Neural crest cell (in vitro differentiated cells): Measurements from ENCODE around the gene SLC5A12. TPM values are rescaled to one million over a fixed set of nuclear protein-coding genes. Genes with fewer than 3 reads are reported as not detected.

Experiments used
- DNase-seq: peaks from one replicate; pipeline ENCODE4 v3.0.0; 2021; ENCODE audit warnings: low read depth, mixed read lengths, low spot score
- H3K27ac Mint-ChIP-seq: one replicate; pipeline ENCODE4 v1.8.0; 2021; ENCODE audit warnings: mild to moderate bottlenecking, mixed read lengths; ENCODE audit not compliant: unreplicated experiment
- H3K27me3 Mint-ChIP-seq: 2 replicates; pipeline ENCODE4 v1.8.0; 2021; ENCODE audit warnings: low read depth, mild to moderate bottlenecking, mixed read lengths
- H3K36me3 Mint-ChIP-seq: 2 replicates; pipeline ENCODE4 v1.8.0; 2021; ENCODE audit warnings: low read depth, mild to moderate bottlenecking, mixed read lengths
- H3K4me1 Mint-ChIP-seq: 2 replicates; pipeline ENCODE4 v1.8.0; 2021; ENCODE audit warnings: mixed read lengths
- H3K4me3 Mint-ChIP-seq: one replicate; pipeline ENCODE4 v1.8.0; 2021; ENCODE audit warnings: mild to moderate bottlenecking, mixed read lengths
- H3K9me3 Mint-ChIP-seq: 2 replicates; pipeline ENCODE4 v1.8.0; 2021; ENCODE audit warnings: mixed read lengths
- CTCF ChIP-seq: fragments of 200-600 bp; sonication (generic); conservative IDR thresholded peaks from 2 replicates; pipeline ENCODE4 v1.5.0; 2021; ENCODE audit warnings: antibody characterized with exemption, mild to moderate bottlenecking
- total RNA-seq: library from RNA; stranded (reverse); gene quantifications from 2 replicates; pipeline ENCODE4 v1.2.1, GENCODE V29; 2021

The SLC5A12 gene
- total RNA-seq, 1 donor from 2014 or later, result 3.4 TPM

DNA sequence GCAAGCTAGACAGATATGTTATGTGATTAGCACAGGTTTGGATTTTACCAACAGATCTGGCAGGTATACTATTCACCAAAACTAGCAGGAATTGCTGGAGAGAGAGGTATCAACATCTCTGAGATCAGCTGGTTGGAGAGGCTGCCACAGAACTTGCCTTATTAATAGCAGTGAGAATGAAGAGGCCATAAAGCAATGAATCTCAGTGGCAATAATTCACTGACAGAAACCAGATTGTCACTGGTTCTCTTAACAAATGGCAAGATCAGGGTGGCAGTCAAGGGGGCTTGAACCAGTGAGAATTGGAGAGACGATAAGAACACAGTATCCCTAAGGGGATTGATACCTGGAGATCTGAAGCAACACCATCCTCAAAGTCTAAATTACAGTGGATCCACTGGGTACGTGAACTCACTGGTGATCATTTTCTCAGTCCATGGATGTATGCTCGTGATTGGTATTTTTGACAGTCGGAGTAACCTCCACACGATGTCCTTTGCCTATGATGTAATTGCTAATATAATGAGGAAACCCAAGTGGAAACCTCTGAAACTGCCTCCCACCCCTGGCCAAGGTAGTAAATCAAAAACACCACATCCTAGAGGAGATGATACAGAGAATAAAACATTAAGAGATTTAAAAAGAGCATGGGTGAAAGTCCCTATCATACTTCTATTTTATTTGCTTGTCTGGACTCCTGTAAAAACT, 17.7 kb upstream of the SLC5A12 start:
- no peak overlapping the region for H3K4me3 Mint-ChIP-seq
- no peak for DNase-seq
- H3K27me3 Mint-ChIP-seq, result no peaks in the 10 kb centered on the region
- H3K27ac Mint-ChIP-seq, result no peak overlapping the region
- peaks cover 12% of the 10 kb centered on the region for H3K4me1 Mint-ChIP-seq
- peaks cover 7% of the 10 kb centered on the region for H3K9me3 Mint-ChIP-seq
- no peak for TF ChIP-seq CTCF
- H3K36me3 Mint-ChIP-seq, result no peaks in the 10 kb centered on the region

GRCh38 chr11:26734691-26735090, 12.8 kb upstream of the SLC5A12 start:
- no peaks in the 10 kb centered on the region for H3K27me3 Mint-ChIP-seq
- DNase-seq, result no peak
- no peak overlapping the region for H3K4me3 Mint-ChIP-seq
- H3K27ac Mint-ChIP-seq, result no peak overlapping the region
- peaks cover 3% of the 10 kb centered on the region for H3K36me3 Mint-ChIP-seq
- H3K4me1 Mint-ChIP-seq, result no peaks in the 10 kb centered on the region
- H3K9me3 Mint-ChIP-seq, result peaks cover 16% of the 10 kb centered on the region
- TF ChIP-seq CTCF, result no peak

- no peaks in the 10 kb centered on the region for H3K4me1 Mint-ChIP-seq
- peaks cover 14% of the 10 kb centered on the region for H3K9me3 Mint-ChIP-seq
- DNase-seq, result no peak
- TF ChIP-seq CTCF, result no peak
- peaks cover 3% of the 10 kb centered on the region for H3K36me3 Mint-ChIP-seq
- no peaks in the 10 kb centered on the region for H3K27me3 Mint-ChIP-seq
- no peak overlapping the region for H3K4me3 Mint-ChIP-seq
- H3K27ac Mint-ChIP-seq, result no peak overlapping the region
Measured at GRCh38 chr11:26731084-26731456, 9.2 kb upstream of the SLC5A12 start.

GRCh38 chr11:26730414-26731083, 8.7 kb upstream of the SLC5A12 start:
- Mint-ChIP-seq H3K36me3 (peaks cover 3% of the 10 kb centered on the region), H3K27me3 (no peaks in the 10 kb centered on the region), H3K9me3 (peaks cover 11% of the 10 kb centered on the region), H3K4me1 (no peaks in the 10 kb centered on the region), H3K27ac (no peak overlapping the region), H3K4me3 (no peak overlapping the region)
- DNase-seq, result no peak
- no peak for TF ChIP-seq CTCF

- H3K4me3 Mint-ChIP-seq, result no peak overlapping the region
- peaks cover 14% of the 10 kb centered on the region for H3K9me3 Mint-ChIP-seq
Measured at GRCh38 chr11:26729284-26729683, 7.4 kb upstream of the SLC5A12 start.

More at GRCh38 chr11:26729284-26729683, 7.4 kb upstream of the SLC5A12 start:
- Mint-ChIP-seq H3K27ac (no peak overlapping the region), H3K36me3 (peaks cover 3% of the 10 kb centered on the region), H3K27me3 (no peaks in the 10 kb centered on the region), H3K4me1 (no peaks in the 10 kb centered on the region)
- no peak for TF ChIP-seq CTCF
- no peak for DNase-seq
